Measurements from ENCODE around the gene RAF1.

The RAF1 gene

GRCh38 chr3:12588039-12589009 lies 75.6 kb downstream of the RAF1 start:
- DNase-seq, result peak; percentile 41 to 75

DNA sequence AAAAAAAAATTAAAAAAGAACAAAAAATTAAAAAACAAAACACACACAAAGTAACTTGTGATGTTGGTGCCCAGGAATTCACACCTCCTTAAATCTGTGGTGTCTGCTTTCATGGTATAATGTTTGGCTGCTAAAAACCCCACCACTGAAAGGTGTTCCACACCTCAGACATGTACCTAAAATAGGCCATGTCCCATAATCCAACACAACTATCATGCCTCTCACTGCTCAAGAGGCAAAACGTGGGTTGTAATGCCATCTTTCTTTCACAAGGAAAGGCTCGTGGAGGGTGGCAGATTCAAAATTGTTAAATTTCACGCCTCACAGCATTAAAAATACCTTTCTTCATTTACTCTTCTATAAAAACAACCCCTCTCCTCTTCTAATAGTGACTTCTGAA lies 77.5 kb downstream of the RAF1 start:
- DNase-seq, result no peak

DNA sequence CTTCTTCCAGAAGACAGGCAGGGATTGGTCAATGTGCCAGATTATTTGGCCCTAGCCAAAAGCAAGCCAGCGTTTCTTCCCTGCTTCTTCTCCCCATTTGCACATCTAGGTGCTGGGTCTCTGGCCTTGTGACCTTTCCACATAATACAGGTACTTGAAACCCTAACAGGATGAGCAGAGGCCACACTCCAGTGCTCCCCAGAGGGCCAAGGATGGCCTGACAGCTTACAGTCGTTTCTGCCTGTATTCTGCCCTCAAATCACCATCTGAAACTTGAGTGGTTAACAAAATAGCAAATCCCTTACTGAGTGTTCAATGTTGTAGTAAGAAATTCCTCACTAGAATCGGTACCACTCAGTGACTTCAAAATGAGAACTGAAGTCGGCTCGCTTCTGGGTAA lies 77.9 kb downstream of the RAF1 start:
- DNase-seq, result no peak

GRCh38 chr3:12585181-12585580 lies 78.7 kb downstream of the RAF1 start:
- DNase-seq, result no peak

DNA sequence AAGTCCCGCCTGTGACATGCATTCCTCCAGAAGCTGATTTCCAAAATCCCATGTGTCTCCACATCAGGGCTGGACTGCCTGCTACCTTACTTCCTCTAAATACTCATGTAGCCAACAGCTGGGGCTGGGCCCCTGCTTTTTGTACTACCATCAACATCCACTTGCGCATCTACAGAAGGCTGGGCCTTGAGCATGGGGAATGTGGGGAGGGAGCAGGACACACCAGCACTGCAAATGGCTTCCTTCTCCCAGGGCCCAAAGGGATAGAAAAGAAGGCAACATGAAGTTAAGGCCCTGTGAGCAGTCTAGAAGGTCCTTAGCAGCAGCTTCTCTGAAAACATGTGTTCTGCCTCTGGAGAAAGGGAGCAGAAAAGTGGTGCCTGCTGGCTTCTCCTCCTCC lies 79.8 kb downstream of the RAF1 start:
- DNase-seq, result no peak

- DNase-seq, result no peak
Measured at GRCh38 chr3:12583280-12583679, 80.6 kb downstream of the RAF1 start.

DNA sequence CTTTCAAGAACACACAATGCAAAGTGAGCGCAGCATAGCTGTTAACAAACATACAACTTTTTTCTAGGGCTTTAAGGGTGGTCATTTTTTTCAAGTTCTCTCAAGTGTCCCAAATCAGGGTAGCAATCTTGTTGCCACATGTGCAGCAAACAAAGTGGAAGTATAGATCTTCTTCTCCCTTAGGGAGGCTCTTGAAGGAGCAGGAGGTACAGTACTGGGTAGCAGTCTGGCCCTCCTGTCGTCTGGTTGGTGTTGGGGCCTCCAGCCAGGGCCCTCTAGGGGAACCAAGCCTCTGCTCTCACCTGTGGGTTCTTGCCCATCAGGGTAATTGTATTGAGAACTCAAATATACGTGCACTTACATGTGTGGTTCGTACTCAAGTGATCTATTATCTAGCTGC lies 81.2 kb downstream of the RAF1 start:
- DNase-seq, result no peak

DNA sequence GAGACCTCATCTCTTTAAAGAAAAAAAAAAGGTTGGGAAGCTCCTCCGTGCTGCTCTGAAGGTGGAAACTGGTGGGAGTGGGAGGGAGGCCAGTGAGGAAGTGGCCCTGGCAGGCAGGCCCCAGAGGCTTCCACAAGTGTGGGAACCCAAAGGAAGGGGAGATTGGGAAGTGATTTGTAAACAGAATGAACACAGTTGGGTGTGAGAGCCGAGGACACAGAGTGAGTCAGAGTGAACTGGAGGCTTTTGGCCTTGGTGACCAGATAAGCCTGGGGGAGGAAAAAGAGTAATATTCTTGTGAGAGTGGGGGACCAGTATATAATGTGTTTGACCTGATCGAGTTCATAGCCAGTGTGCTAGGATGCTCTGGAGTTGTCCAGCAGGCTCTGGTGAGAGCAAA lies 84.0 kb downstream of the RAF1 start:
- DNase-seq, result no peak

- DNase-seq, result no peak
Measured at GRCh38 chr3:12579456-12579855, 84.5 kb downstream of the RAF1 start.

GRCh38 chr3:12578742-12579141 lies 85.2 kb downstream of the RAF1 start:
- DNase-seq, result no peak

DNA sequence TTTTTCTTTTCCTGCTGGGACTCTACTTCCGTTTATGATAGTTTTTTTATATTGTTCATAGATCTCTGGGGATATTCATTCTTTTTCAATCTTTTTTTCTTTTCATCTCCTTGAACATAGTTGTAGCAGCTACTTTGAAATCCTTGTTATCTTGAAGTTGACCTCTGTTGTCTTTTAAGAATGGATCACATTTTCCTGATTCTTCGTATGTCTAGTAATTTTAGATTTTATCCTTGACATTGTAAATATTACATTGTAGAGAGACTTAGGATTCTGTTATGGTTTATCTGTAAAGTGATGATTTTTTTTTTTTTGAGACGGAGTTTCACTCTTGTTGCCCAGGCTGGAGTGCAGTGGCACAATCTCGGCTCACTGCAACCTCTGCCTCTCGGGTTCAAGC lies 86.5 kb downstream of the RAF1 start:
- no peak for DNase-seq

DNA sequence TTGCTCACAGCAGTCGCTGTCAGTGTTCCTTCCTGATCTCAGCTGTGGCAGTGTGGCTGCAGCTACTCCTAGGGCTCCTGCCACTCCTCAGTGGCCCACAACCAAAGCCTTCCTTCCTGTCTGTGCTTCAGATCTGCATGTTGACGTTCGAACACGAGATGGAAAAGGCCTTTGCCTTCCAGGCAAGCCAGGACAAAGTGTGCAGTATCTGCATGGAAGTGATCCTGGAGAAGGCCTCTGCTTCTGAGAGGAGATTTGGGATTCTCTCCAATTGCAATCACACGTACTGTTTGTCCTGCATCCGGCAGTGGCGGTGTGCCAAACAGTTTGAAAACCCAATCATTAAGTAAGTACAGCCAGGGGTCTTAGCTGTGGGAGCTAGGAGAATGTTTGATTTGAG lies 89.3 kb downstream of the RAF1 start:
- DNase-seq, result no peak

GRCh38 chr3:12574131-12574530 lies 89.8 kb downstream of the RAF1 start:
- no peak for DNase-seq

DNA sequence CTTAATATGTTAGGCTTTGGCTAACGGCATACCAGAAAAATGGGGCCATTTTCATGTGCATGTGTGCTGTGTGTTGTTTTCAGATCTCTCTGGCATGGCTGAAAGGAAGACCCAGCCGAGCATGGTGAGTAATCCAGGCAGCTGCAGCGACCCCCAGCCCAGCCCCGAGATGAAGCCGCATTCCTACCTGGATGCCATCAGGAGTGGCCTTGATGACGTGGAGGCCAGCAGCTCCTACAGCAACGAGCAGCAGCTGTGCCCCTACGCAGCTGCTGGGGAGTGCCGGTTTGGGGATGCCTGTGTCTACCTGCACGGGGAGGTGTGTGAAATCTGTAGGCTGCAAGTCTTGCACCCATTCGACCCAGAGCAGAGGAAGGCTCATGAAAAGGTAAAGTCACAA lies 91.9 kb downstream of the RAF1 start:
- DNase-seq, result no peak

- no peak for DNase-seq
Measured at GRCh38 chr3:12569836-12570235, 94.1 kb downstream of the RAF1 start.

DNA sequence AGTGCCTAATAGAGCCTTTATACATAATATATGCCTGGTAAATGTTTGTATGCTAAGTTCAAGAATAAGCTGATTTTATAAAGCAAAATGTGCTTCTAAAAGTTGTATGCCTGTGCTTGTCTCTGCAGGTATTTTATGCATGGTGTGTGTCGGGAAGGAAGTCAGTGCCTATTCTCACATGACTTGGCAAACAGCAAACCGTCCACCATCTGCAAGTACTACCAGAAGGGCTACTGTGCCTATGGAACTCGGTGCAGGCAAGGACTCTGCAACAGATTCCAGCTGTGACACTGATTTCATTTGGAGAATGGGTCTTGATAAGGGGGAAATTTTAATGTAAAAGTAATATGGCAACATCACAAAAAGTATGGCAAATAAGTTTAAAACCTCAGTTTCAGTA lies 95.2 kb downstream of the RAF1 start:
- DNase-seq, result no peak

GRCh38 chr3:12566976-12567375 lies 96.9 kb downstream of the RAF1 start:
- DNase-seq, result no peak

- DNase-seq, result no peak
Measured at GRCh38 chr3:12562451-12562850, 101.5 kb downstream of the RAF1 start.

GRCh38 chr3:12561397-12561796 lies 102.5 kb downstream of the RAF1 start:
- no peak for DNase-seq

- no peak for DNase-seq
Measured at GRCh38 chr3:12560505-12561190, 103.3 kb downstream of the RAF1 start.

DNA sequence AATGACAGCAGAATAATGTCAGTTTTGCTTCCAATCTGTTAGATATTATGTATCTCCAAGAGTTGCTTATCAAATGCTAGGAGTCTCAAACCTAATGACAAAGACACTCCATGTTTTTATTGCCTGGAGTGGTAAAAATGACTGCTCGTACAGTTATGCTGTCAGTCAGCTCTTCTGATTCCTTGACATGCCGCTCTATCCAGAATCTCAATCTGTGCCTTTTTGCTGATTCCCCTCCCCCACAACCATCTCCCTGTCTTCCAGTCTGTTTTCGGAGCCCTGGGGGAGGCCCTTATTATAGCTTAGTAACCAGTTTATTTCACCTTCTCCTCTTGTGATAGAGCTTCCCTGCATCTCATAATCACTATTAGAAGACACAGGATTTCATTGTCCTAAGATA lies 104.4 kb downstream of the RAF1 start:
- peak in 1 of 2 experiments; percentile 20 for DNase-seq

DNA sequence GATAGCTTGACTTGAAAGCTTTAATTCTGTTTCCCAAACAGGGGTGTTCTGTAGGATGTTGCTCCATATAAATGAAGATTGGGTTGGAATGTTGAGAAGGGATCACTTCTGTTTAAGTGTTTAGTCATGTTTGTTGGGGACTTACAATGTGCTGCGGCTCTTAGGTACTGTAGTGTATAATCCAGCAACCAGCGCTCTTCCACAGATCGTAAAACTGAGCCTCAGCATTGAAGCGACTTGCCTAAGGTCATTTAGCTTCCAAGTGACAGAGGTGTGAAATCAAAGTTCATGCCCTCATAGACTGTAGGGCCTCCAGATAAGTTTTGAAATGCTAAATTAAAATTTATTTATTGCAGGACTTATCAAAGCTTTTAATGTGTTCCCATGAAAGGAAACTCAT lies 105.2 kb downstream of the RAF1 start:
- no peak for DNase-seq

DNA sequence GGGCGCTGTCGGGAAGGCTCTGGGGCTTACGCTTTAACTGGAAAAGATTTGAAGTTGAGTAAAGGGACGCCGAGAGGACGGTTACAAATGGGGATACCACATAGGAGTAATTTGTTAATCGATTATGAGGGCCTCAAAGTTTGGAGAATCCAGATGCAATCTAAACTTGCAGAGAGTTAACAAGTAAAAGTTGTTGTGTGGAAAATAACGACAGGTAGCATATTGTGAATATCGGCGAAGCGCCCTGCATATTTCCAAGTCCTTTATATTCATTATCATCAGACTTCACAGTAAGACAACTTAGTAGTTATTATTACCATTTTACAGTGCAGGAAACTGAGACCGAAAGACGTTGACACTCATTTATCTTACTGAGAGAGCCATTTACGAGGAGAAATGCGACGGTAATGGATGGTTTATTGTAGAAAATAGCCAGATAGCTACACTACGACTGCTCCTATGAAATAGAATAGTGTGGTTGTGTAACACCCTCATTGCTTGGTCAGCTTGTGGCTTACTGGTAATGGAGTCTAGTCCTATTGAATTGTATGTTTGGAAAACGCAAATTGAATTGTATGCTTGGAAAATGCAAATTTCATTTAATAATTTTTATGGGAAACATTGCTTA lies 106.3 kb downstream of the RAF1 start:
- no peak for DNase-seq
